HG03354 (cell line): Measurements from ENCODE around the gene LBX1.

ENCODE experiments used
- ATAC-seq: cut with Tn5 transposase; IDR thresholded peaks from one replicate; pipeline ENCODE4 v1.9.1; 2021; ENCODE audit warnings: mild to moderate bottlenecking; ENCODE audit not compliant: unreplicated experiment, poor library complexity, severe bottlenecking

LBX1 gene, protein sequence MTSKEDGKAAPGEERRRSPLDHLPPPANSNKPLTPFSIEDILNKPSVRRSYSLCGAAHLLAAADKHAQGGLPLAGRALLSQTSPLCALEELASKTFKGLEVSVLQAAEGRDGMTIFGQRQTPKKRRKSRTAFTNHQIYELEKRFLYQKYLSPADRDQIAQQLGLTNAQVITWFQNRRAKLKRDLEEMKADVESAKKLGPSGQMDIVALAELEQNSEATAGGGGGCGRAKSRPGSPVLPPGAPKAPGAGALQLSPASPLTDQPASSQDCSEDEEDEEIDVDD

DNA sequence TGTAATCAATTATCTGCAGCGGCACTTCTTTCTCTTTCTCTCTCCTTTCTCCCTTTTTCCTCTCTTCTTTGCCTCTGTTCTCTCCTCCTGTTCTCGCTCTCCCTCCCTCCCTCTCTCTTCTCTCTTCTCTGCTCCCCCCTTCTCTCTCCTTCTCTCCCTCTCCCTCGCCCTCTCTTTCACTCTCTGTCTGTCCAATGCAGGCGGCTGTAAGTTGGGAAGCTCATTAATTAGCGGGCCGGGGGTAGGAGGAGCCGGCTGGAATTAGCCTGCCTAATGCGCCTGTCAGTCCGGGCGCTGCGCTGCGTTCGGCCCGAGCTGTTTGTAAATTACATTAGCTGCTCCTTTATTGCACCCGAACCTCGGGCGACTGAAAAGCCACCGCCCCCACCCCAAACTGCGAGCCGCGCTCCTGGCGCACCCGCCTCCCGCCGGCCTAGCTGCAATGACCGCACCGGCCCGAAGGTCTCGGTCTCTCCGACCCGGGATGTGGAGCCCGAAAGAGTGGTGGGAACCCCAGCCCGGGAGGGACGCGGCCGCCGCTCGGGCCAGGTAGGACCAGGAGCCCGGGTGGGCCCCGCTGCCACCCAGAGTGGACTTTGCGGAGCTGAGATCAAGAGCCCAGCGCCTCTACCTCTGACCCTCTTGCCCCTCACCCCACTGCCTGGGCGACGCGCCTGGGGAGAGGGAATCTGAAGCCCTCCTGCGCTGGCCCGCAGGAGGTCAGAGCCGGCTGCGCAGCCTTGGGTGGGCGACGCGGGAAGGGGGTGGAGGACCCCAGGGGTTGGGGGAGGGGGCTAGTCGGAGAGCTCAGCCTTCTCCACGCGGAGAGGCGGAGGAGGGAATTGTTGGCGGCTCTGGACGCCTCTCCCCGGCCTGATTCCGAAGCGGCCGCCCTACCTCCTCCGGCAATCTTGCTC lies at the start of gene LBX1:
LBX1 (minus strand) TSS at position 198 of the 917 bp plus-strand sequence. CDS start 648 bp downstream, outside the sequence.
- no peak for ATAC-seq

DNA sequence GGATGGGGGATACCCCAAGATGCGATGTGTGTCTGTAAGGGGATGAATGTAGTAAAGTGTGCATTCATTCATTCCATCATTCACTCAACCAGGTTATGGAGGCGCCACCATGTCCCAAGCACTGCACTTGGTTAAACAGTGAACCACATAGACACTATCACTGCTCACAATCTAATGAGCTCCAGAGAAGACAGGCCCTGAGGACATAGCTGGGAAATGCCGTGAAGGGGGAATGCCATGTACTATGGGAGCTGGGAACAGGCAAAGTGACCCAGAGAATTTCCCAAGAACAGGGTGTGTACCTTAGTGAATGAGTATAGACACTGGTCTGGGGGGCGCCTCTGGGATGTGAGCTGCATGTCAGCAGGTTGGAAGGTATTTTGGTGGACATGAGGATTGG lies 44.5 kb upstream of the LBX1 start:
- no peak for ATAC-seq

DNA sequence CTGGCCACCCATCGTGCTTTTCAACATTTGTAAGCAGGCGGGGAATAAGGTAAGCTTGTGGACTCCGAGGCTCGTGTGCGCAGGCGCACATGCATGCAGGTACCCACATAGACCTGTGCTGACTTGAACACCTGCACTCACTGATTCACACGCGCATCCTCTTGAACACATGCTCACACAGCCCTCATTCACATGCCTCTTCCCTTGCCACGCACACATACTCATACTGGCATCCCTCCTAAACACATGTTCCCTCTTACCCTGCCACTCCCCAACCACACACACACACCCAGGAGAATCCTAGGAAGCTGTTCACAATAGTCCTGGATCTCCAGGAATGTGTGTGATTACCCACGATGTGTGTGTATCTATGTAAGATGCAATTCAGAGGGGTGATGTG lies 44.1 kb upstream of the LBX1 start:
- ATAC-seq: no peak

DNA sequence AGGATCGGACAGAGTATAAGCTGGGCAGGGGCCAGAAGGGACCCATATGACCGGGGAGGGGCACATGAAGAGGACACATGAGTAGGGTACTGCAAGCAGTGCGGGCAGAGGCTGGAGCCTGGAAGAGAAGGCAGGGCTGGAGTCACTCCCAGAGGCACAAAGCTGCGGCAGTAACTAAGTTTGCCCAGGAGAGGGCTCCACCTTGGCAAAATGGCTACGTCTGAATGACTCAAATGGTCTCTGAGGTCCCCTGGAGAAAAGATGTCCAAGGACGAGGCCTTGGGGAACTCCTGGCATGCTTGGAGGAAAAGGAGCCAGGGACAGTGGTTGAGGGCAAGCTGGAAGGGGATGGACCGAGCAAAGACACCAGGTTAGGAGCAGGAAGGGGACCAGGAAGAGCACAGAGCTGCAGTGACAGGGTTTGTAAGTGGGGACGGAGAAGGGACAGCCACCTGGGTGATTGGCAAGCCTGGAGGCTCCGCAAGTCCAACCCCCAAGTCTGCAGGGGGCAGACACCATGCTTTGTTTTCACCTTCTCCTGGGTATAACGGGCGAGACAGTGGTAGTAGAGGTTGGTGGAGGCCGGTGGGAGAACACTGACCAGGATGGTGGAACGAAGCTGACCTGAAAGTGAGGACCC lies 43.1 kb upstream of the LBX1 start:
- ATAC-seq: no peak

DNA sequence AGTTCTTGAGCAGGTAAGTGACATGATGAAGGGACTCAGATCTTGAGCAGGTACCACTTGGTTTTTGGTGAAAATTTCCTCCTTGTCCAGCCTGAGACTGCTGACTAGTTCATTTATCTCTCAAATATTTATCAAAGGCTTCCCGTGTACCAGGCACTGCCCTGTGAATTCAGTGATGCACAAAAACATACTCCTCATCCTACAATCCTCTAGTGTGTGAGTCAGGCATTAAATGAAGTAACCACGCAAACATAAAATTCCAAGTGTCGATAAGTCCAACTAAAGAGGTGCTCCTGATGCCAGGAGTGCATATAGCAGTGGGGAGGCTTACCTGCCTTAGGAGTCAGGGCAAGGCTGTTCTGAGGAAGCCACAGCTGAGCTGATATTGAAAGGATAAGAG lies 41.5 kb upstream of the LBX1 start:
- no peak for ATAC-seq

DNA sequence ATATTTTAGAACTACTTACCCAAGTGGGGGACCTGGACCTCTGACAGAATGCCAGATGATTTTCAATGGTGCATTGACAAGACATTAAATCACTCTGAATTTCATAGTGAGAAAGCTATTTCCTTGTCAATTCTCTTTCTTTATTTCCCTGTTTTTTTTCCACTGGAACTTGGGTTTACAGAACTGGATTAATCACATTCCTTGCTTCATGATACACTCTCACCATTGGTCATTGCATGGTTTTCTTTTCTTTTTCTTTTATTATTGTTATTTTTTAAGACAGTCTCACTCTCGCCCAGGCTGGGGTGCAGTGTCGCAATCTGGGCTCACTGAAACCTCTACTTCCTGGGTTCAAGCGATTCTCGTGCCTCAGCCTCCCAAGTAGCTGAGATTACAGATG lies 38.5 kb upstream of the LBX1 start:
- no peak for ATAC-seq

DNA sequence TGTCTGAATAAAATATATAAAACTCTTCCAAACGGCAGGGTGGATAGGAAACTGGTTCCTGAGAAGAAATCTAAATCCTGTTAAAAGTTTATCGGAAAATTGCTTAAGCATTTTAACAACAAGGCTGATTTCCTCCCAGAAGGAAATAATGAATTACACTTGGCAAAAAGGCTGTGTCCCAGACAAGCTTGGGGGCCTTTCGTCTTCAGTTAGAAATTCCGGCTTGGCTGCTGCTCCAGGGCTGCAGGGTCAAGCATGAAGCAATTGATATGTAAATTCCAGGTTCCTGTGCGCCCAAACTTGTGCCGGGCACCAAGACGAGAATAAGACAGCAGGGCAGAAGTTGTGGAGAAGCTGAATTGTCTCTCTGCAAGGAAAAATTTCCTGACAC lies 38.0 kb upstream of the LBX1 start:
- no peak for ATAC-seq

DNA sequence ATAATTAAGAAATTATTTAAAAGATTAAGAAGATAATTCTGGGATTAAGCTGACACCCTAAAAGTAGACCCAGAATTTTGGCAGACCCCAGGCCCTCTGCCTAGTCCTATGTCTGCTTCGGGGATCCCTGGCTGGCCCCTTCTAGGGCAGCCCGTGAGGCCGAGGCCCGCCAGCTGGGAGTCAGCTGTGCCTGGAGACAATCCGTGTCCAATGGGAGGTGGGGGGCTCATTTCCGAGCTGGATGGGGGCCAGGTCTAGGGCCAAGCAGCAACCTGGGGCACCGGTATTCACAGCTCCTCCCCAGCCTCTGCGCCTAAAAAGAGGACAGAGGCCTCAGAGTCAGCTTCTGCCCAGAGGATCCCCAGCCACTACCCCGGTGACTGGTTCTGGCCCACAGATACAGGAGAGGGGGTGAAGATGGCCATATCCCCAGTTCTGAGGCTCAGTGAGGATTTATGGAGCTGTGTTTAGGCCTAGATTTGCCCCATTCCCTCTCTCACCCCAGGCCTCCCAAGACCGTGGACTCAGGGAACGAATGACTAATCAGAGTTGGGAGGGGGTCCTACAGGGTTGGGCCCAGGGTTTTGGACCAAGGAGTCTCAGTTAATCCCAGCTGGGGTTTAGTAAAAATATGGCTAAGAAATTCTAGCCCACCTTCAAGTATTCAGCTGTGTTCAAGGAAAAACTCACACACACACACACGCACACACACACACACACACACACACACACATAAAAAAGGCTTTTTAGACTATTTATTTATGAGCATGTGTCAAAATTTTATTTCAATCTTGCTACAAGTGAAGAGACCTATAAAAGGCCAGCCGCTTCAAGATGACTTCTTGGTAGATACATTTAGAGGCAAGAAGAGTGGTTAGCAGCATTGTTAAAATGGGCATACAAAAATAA lies 37.4 kb upstream of the LBX1 start:
- ATAC-seq: no peak

DNA sequence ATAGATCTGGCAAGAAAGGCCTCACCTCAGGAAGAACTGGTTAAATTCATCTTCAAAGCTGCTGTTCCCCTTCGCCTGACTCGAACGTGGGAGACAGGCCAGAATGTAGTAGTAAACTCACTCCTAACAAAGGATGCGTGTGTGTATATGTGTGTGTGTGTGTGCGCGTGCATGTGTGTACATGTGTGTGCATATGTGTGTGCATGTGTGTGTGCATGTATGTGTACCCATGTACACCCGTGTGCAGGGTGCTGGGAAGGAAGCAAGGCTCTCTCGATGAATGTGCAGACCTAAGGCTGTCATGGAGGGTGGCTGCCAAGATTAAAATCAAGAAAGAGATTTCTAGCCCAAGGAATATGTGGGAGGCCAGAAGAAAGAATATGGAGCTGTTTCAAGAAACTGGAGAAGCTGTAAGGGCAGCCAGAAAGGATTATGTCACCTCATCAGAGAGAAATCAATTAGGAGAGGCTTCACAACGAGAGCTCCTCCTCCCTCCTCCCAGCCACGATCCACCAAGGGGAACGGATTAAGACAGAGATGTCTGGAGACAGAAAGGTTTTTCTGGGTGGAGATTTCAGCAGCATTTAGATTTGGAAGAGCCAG lies 34.0 kb upstream of the LBX1 start:
- no peak for ATAC-seq

DNA sequence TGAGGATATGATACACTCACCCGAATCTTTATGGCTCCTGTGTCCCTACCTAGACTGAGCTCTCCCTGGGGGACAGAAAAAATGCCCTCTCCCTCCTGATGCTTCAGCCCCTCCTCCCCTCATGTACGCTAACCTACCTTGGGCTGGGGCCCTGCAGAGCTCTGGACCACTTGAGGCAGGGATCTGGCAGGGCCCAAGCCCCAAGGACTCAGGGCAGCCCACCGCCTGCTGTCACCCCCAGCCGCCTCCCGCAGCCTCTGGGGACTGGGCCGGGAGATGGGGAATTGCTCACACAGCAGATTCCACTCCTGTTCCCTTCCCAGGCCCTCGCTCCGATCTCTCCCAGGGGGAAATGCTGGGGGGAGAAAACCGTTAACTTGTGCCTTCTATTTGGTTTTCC lies 32.9 kb upstream of the LBX1 start:
- no peak for ATAC-seq

DNA sequence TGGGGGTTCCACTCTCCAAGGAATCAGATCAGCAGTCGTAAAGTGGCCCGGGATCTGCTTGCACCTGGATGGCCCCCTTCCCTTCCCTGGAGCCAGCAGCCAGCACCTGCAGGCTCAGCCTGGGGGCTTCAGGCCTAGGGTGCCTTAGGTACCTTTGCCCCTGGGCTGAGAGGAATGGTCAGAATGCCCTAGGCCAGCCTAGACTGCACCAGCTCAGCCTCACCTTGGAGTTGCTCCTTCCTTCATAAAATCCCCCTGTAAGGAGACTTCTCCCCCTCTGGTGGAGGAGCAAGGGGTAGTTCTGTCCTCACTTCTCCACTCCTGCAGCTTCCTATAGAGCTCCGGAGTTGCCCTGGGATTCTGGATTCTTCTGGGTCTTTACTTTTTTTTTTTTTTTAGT lies 32.4 kb upstream of the LBX1 start:
- ATAC-seq: no peak

DNA sequence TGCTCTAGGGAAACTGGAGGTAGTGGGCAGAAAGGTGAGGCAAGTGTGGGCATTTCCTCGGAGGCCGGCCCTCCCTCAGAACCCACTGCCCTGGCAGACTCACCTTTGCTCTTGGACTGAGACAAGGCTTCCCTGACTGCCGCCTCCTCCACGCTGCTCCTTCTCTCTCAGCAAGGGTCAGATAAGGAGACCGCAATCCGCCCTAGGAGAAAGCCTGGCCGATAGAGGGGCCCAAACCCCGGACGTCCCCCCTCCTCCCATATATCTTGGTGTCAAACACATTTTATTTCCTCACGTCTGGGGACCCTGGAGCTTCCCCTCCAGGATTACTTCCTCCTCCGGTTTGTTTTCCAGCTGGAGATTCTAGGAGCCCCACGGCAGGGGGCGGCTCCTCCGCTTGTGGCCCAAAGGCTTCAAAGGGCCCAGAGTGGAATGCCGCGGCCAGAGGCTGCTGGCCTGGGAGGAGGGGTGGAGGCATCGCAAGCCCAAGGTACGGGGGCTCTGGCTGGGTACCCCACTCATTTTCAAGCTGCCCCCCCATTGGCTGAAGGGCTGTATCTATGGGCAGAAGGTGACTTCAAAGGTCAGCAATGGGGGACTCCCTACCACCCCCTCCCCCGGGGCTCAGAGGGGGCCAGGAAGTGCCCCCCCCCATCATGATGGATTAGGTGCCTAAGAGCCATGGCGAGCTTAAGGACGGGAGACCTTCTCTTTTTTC lies 31.7 kb upstream of the LBX1 start:
- ATAC-seq: no peak

DNA sequence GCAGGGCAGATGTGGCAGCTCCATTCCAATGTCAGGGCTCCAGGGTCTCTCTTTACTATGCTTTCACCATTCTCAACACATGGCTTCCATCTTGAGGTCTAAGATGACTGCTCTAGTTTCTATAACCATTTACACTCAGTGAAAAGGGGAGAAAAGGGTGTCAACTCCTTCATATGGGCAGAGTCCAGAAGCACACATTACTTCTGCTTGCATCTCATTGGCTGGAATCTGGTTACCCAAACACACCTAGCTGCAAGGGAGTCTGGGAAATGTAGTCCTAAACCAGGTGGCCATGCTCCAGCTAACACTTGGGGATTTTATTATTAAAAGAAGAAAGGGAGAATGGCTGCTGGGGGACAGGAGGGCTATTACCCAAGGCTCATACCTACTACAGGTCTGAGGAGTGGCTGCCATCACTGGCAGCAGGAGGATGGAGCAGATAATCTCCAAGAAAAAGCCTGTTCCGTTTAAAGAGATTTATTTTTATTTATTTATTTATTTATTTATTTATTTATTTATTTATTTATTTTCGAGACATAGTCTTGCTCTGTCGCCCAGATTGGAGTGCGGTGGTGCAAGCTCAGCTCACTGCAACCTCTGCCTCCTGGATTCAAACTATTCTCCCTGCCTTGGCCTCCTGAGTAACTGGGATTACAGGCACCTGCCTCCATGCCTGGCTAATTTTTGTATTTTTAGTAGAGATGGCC lies 29.1 kb upstream of the LBX1 start:
- no peak for ATAC-seq

DNA sequence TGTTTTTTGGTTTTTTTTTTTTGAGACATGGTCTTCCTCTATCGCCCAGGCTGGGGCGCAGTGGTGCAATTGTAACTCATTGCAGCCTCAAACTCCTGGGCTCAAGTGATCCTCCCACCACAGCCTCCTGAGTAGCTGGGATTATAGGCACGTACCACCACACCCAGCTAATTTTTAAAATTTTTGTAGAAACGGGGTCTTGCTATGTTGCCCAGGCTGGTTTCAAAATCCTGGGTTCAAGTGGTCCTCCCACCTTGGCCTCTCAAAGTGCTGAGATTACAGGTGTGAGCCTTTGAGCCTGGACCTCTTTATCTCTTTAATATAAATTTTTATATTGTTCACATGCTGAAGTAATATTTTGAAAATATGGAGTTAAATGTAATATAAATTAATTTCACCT lies 28.2 kb upstream of the LBX1 start:
- no peak for ATAC-seq

DNA sequence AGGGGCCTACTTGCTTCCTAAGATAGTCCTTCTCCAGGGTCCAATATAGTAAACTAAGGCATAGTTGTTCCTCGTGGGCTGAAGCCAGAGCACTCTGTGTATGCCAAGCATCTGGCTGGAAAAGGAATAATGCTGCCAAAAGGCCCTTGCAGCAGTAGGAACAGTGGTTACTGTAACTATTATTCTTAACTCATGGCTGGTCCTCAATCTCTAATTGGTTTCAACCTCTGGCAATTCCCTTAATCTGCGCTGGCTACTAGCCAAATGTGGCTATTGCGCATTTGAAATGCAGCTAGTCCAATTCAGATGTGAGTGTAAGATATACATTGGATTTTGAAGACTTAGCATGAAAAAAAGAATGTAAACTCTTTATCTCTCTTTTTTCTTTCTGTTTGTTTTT lies 27.8 kb upstream of the LBX1 start:
- no peak for ATAC-seq

DNA sequence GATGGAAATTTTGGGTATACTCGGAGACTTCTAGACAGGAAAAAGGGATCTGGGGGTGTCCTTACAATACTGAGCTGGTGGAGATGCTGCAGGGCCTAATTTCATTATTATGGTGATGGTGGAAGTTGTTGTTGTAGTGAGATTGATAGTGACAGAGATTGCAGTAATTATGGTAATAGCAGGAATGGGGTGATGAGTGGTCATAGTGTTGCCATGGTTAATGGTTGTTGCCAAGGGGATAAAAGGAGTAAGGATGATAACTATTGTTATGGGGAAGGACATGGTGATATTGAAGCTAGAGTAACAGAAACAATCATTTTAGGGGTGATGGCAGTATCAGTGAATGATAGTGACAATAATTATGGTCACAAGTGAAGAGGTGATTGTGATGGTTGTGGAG lies 27.1 kb upstream of the LBX1 start:
- no peak for ATAC-seq

DNA sequence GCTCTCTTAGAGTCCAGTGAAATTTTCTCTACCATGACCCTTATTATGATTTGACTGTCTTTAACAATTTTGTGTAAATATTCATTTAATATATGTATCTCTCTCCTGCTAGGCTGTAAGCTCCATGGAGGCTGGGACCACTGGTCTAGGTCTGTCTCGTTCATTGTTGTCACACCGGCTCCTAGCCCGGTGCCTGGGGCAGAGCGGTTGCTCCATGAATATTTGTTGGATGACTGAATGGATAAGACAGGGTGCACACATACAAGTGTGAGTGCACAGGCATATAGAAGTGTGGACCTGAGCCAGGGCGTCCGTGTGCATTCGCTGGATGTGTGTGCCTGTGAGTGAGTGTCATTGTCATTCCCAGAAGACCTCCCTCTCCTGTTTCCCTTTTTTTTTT lies 20.9 kb upstream of the LBX1 start:
- no peak for ATAC-seq

DNA sequence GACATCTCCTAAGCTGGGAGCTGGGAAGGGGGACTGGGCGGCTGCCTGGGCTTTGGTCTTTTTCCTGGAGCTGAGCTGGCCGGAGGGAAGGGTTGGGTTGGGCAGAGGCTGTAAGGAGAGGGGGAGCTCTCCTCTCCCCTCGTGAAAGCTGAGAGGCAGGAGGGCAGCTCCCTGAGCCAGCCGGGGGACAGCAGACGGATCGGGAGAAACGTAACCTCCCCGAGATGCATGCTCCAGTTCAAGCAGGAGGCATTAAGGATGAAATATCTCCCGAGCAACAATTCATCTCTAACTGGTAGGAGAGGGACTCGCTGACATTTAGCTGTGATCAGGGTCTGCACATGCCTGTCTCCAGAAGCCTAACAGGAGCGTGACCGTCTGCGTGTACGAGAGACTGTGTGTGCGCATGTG lies 19.9 kb upstream of the LBX1 start:
- no peak for ATAC-seq
